Lung (tissue), 12 donors: ENCODE results near the gene APLF. TPM values are rescaled to one million over a fixed set of nuclear protein-coding genes. Genes with fewer than 3 reads are reported as not detected.
"Not testable (repeated sequence)": the region's sequence is repeated elsewhere in the genome, so short reads cannot be mapped to it uniquely, and the experiment has no call there.

Experiments used
- ATAC-seq: fragments of 200-7000 bp; cut with Tn5 transposase; one replicate; pipeline ENCODE4 v1.9.1; 2020; ENCODE audit warnings: moderate number of reproducible peaks; ENCODE audit not compliant: insufficient read depth, low FRiP score
- DNase-seq, 3 donors: peaks; one replicate each; pipeline ENCODE4 v3.0.0-alpha.2; 2013 to 2017
- H3K27ac ChIP-seq, 2 donors: one replicate each; pipeline ENCODE4 v1.5.1; 2013; ENCODE audit warnings: mild to moderate bottlenecking in 2 of 2, moderate library complexity in 2 of 2, control low read depth in 1 of 2, inconsistent platforms in 1 of 2, low read depth in 1 of 2, low read length in 1 of 2
- H3K27me3 ChIP-seq, 3 donors: one replicate each; pipeline ENCODE4 v1.5.1; 2013; ENCODE audit warnings: low read length in 2 of 3; ENCODE audit not compliant: control insufficient read depth in 3 of 3, insufficient read depth in 3 of 3
- H3K36me3 ChIP-seq, 4 donors: one replicate each; pipeline ENCODE4 v1.5.1; 2013; ENCODE audit warnings: low read length in 4 of 4, mild to moderate bottlenecking in 1 of 4, moderate library complexity in 1 of 4; ENCODE audit not compliant: control insufficient read depth in 4 of 4, insufficient read depth in 4 of 4
- H3K4me1 ChIP-seq, 5 donors: one replicate each; pipeline ENCODE4 v1.5.1; 2013; ENCODE audit warnings: low read length in 5 of 5, mild to moderate bottlenecking in 2 of 5, moderate library complexity in 1 of 5; ENCODE audit not compliant: control insufficient read depth in 5 of 5, insufficient read depth in 5 of 5
- H3K4me3 ChIP-seq: one replicate; pipeline ENCODE4 v1.5.1; 2013; ENCODE audit warnings: mild to moderate bottlenecking, control low read depth, moderate library complexity
- H3K9ac ChIP-seq, 2 donors: one replicate each; pipeline ENCODE4 v1.5.1; 2013; ENCODE audit warnings: low read length in 2 of 2, control low read depth in 1 of 2; ENCODE audit not compliant: insufficient read depth in 1 of 2
- H3K9me3 ChIP-seq, 4 donors: one replicate each; pipeline ENCODE4 v1.5.1; 2013; ENCODE audit warnings: low read length in 3 of 4, mild to moderate bottlenecking in 1 of 4, moderate library complexity in 1 of 4; ENCODE audit not compliant: control insufficient read depth in 4 of 4, insufficient read depth in 3 of 4
- WGBS, 2 donors: extraction: QIAGEN DNeasy Blood & Tissue Kit; methylation state at CpG; one replicate each; pipeline ENCODE4 v1.1.7; 2013; 5-methylcytosine and 5-hydroxymethylcytosine counted together
- polyA plus RNA-seq, 2 donors: library from polyadenylated mRNA; stranded (reverse); fragments of 200-250 nt; gene quantifications; one replicate each; pipeline ENCODE4 v1.2.1, GENCODE V29; 2013
- total RNA-seq, 2 donors: library from RNA; depleted of rRNA in 1 of 2; stranded (reverse); fragments of >200 nt in 1 of 2; gene quantifications; one replicate each; pipeline ENCODE4 v1.2.1, GENCODE V29; 2014 to 2021
- TF ChIP-seq, protein P1 (sequence below): IDR thresholded peaks from 2 replicates; pipeline ENCODE4 v1.5.1; 2012; ENCODE audit warnings: mild to moderate bottlenecking; ENCODE audit errors: control extremely low read depth, extremely low read depth
- donor health status: control.
- donor health status: control.
- donor health status: Bipolar disorder and iron deficiency.
- donor health status: healthy.
- donor health status: DM: yes; HTN: yes; CAD: no.

APLF gene
- total and polyA plus RNA-seq, 4 donors: 0.50 to 11.8 (median 2.3) TPM

DNA sequence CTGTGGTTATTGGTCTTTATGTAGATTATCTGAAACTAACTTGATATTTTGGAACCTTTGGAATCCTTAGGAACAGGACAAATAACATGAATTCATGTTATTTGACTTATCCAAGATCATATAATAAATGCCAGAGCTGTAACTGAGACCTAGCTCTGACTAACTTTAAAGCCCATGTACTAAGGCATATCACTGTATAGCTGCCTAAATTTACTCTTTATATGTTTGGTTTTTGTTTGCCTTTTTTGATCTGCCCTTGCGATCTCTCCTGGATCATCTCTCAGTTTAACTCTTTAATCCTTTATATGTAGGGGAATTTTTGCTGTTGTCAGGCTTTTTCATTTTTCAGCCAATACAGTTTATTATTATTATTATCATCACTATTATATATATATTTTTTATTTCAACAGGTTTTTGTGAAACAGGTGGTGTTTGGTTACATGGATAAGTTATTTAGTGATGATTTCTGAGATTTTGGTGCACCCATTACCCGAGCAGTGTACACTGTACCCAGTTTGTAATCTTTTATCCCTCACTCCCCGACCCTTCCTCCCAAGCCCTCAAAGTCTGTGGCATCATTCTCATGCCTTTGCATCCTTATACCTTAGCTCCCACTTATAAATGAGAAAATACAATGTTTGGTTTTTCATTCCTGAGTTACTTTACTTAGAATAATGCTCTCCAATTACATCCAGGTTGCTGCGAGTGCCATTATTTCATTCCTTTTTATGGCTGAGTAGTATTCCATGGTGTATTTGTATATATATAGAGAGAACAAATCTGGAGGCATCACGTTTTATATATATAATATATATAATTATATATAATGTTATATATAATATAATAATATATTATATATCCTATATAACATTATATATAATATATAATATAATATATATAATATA is 48.9 kb downstream of the APLF start:
- TF ChIP-seq, protein P1, sequence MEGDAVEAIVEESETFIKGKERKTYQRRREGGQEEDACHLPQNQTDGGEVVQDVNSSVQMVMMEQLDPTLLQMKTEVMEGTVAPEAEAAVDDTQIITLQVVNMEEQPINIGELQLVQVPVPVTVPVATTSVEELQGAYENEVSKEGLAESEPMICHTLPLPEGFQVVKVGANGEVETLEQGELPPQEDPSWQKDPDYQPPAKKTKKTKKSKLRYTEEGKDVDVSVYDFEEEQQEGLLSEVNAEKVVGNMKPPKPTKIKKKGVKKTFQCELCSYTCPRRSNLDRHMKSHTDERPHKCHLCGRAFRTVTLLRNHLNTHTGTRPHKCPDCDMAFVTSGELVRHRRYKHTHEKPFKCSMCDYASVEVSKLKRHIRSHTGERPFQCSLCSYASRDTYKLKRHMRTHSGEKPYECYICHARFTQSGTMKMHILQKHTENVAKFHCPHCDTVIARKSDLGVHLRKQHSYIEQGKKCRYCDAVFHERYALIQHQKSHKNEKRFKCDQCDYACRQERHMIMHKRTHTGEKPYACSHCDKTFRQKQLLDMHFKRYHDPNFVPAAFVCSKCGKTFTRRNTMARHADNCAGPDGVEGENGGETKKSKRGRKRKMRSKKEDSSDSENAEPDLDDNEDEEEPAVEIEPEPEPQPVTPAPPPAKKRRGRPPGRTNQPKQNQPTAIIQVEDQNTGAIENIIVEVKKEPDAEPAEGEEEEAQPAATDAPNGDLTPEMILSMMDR: no peak
- Histone ChIP-seq H3K36me3 (no peaks in the 10 kb centered on the region), H3K4me3 (no peak overlapping the region), H3K27me3 (no peaks in the 10 kb centered on the region), H3K9me3 (no peaks in the 10 kb centered on the region), H3K4me1 (no peaks in the 10 kb centered on the region), H3K27ac (no peak overlapping the region), H3K9ac (no peak overlapping the region)
- DNase-seq (no peak), ATAC-seq (no peak)
- 89 to 94% methylated on average over 5 of the region's 5 CpGs for WGBS, 2 donors

DNA sequence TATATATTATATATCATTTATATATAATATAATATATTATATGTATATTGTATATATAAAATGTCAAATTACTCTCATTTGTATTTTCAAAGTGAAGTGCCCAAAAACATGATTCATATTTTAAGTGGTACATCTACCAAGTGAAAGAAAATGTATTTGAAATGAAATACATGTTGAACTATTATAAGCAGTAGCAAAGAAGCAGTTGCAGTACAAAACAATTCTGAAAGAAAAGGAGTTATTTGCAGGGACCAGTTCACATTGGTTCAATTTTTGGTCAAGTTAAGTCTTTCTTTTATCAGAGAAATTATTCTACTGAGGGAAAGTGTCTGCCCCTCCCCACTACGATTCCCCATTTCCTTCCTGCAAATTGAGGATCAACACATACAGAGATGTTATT is 51.9 kb downstream of the APLF start:
- no peak overlapping the region for H3K27ac ChIP-seq
- ATAC-seq: no peak
- WGBS, 2 donors: 69 to 70% methylated on average over 1 of the region's 1 CpG

DNA sequence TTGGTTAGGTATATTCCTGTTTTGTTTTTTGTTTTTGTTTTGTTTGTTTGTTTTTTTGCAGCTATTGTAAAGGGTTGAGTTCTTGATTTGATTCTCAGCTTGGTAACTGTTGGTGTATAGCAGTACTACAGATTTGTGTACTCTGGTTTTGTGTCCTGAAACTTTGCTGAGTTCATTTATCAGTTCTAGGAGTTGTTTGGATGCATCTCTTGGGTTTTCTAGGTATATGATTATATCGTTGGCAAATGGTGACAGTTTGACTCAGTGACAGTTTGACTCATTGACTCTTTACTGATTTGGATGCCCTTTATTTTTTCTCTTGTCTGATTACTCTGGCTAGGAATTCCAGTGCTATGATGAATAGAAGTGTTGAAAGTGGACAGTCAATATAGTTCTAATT is 53.7 kb downstream of the APLF start:
- Histone ChIP-seq H3K36me3 (no peaks in the 10 kb centered on the region), H3K27me3 (no peaks in the 10 kb centered on the region), H3K9me3 (no peaks in the 10 kb centered on the region), H3K4me1 (no peaks in the 10 kb centered on the region), H3K4me3 (no peak overlapping the region), H3K9ac (no peak overlapping the region), H3K27ac (no peak overlapping the region)
- DNase-seq (no peak), ATAC-seq (no peak)
- TF ChIP-seq, protein P1: no peak
- WGBS, 2 donors: 76 to 97% methylated on average over 1 of the region's 1 CpG

More for the DNA sequence above, 51.9 kb downstream of the APLF start:
- H3K9ac ChIP-seq: no peak overlapping the region
- no peaks in the 10 kb centered on the region for H3K4me1 ChIP-seq
- peak in 2 of 3 donors; percentile 6 to 11 for DNase-seq
- no peaks in the 10 kb centered on the region for H3K36me3 ChIP-seq
- H3K27me3 ChIP-seq: no peaks in the 10 kb centered on the region
- H3K4me3 ChIP-seq: no peak overlapping the region
- no peaks in the 10 kb centered on the region for H3K9me3 ChIP-seq
- TF ChIP-seq, protein P1: no peak

DNA sequence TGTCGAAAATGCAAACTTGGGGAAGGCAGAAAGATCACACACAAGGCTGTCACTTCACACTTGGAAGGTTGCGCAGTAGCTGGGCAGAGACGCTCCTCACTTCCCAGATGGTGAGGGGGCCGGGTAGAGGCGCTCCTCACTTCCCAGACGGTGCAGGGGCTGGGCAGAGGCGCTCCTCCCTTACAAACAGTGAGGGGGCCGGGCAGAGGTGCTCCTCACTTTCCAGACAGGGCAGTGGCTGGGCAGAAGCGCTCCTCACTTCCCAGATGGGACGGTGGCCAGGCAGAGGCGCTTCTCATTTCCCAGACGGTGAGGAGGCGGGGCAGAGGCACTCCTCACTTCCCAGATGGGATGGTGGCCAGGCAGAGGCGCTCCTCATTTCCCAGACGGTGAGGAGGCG is 59.6 kb downstream of the APLF start:
- H3K9me3 ChIP-seq, H3K27me3 ChIP-seq, DNase-seq, H3K4me1 ChIP-seq, H3K36me3 ChIP-seq, H3K4me3 ChIP-seq, H3K9ac ChIP-seq, H3K27ac ChIP-seq, ATAC-seq: not testable (repeated sequence)
- WGBS, 2 donors: 95 to 97% methylated on average over 16 of the region's 16 CpGs

DNA sequence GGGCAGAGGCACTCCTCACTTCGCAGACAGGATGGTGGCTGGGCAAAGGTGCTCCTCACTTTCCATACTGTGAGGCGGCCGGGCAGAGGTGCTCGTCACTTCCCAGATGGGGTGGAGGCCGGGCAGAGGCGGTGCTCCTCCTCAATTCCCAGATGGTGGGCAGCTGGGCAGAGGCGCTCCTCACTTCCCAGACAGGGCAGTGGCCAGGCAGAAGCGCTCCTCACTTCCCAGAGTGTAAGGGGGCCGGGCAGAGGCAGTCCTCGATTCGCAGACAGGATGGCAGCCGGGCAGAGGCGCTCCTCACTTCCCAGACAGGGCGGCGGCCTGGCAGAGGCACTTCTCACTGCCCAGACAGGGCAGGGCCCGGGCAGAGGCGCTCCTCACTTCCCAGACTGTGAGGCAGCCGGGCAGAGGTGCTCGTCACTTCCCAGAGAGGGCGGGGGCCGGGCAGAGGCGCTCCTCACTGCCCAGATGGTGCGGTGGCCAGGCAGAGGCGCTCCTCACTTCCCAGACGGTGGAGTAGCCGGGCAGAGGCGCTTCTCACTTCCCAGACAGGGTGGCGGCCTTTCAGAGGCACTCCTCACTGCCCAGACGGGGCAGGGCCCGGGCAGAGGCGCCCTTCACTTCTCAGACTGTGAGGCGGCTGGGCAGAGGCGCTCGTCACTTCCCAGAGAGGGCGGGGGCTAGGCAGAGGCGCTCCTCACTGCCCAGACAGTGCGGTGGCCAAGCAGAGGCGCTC is 60.1 kb downstream of the APLF start:
- H3K9me3 ChIP-seq, H3K4me1 ChIP-seq, H3K4me3 ChIP-seq, ATAC-seq, H3K36me3 ChIP-seq, H3K27ac ChIP-seq, DNase-seq, H3K27me3 ChIP-seq, H3K9ac ChIP-seq: not testable (repeated sequence)
- 97 to 98% methylated on average over 38 of the region's 38 CpGs for WGBS, 2 donors

DNA sequence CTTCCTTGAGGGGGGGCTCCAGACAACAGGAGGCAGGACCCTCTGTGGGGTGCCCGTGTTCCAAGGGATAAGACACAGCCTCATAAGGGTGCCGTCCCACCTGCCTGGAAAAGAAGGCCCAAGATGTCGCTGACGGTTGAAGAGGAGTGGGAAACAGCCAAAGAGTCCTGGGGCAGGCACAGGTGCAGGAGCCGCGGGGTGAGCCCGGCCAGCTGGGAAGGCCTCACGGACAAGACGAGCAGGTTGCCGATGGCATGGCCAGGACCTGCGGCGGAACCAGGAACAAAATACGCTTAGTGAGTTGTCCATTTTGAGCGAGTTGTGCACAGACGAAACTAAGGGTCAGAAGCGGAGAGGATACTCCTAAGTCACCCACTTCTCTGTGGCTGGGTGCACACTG is 61.8 kb downstream of the APLF start:
- not testable (repeated sequence) for H3K4me1 ChIP-seq, H3K4me3 ChIP-seq, ATAC-seq, H3K36me3 ChIP-seq, DNase-seq, H3K9ac ChIP-seq, H3K27me3 ChIP-seq, H3K9me3 ChIP-seq, H3K27ac ChIP-seq
- 99% methylated on average over 13 to 16 of the region's 16 CpGs for WGBS, 2 donors
